HCT116 (cell line): ENCODE results near the gene TMEM9B. TPM values are rescaled to one million over a fixed set of nuclear protein-coding genes. Genes with fewer than 3 reads are reported as not detected.

Experiments used
- ATAC-seq: fragments of 200-7000 bp; cut with Tn5 transposase; 2 replicates; pipeline ENCODE4 v1.9.1; 2020; ENCODE audit warnings: mild to moderate bottlenecking, moderate library complexity
- BruUV-seq: library from RNA; stranded (reverse); fragments of 400-500 nt; replicated peaks from 2 replicates; lab custom pipeline; 2021; lab: Mats Ljungman, UMichigan
- CTCF ChIA-PET: fragments of 300-600 bp; sonication (Branson Sonifier 250); formaldehyde crosslinking; loops from one replicate; lab custom pipeline; 2021; ENCODE audit warnings: antibody characterized with exemption; lab: Charles Lee
- POLR2A ChIA-PET: fragments of 300-600, 350-600 bp; sonication (Branson Sonifier 250); formaldehyde crosslinking; loops from one replicate; lab custom pipeline; 2021; ENCODE audit warnings: antibody characterized with exemption; lab: Charles Lee
- RAD21 ChIA-PET, 2 experiments: fragments of 300-600 bp; sonication (Branson Sonifier 250); formaldehyde crosslinking; loops; one replicate each; lab custom pipeline; 2023; ENCODE audit warnings: low total read pairs in 2 of 2; ENCODE audit not compliant: uncharacterized antibody in 2 of 2, unreplicated experiment in 2 of 2, low non-redundant PET in 1 of 2; lab: Charles Lee
- DNase-seq: peaks from one replicate; pipeline ENCODE4 v3.0.0-alpha.2; 2010; ENCODE audit warnings: low read depth, low spot score
- H2AFZ ChIP-seq: fragments of 200-600 bp; shearing (Covaris generic), sonication (generic); 2 replicates; pipeline ENCODE4 v1.6.1; 2017; ENCODE audit warnings: low read depth, mixed run types, mixed read lengths, antibody characterized with exemption, low read length; ENCODE audit not compliant: poor library complexity, severe bottlenecking
- H3K27ac ChIP-seq: 2 replicates; pipeline ENCODE4 v1.5.1; 2012; ENCODE audit warnings: low read depth, low read length
- H3K27me3 ChIP-seq: fragments of 200-600 bp; sonication (generic); 2 replicates; pipeline ENCODE4 v1.6.1; 2016; ENCODE audit warnings: mixed run types, low read length, mixed read lengths; ENCODE audit not compliant: insufficient read depth
- H3K36me3 ChIP-seq, 2 experiments: fragments of 200-500 bp in 1 of 2; fragments of 200-600 bp in 1 of 2; sonication (Bioruptor generic) in 1 of 2; sonication (generic) in 1 of 2; 2 replicates each; pipeline versions ENCODE4 v1.5.1 to v1.6.1; 2014 to 2016; ENCODE audit warnings: low read length in 2 of 2, inconsistent platforms in 1 of 2, mixed read lengths in 1 of 2, mixed run types in 1 of 2; ENCODE audit not compliant: insufficient read depth in 2 of 2, control insufficient read depth in 1 of 2
- H3K4me1 ChIP-seq, 2 experiments: fragments of 200-600 bp in 1 of 2; sonication (generic) in 1 of 2; 2 replicates each; pipeline versions ENCODE4 v1.5.1 to v1.6.1; 2012 to 2017; ENCODE audit warnings: low read length in 2 of 2, inconsistent platforms in 1 of 2, mild to moderate bottlenecking in 1 of 2, mixed read lengths in 1 of 2, mixed run types in 1 of 2, moderate library complexity in 1 of 2; ENCODE audit not compliant: insufficient read depth in 2 of 2, control insufficient read depth in 1 of 2
- H3K4me2 ChIP-seq: fragments of 200-600 bp; sonication (generic); 2 replicates; pipeline ENCODE4 v1.6.1; 2017; ENCODE audit warnings: mixed run types, low read length, mixed read lengths
- H3K4me3 ChIP-seq, 2 experiments: fragments of 200-600 bp in 1 of 2; sonication (generic) in 1 of 2; replicated peaks in 1 of 2; 2 replicates each; pipeline ENCODE4 v1.5.1; 2011 to 2016; ENCODE audit warnings: low read length in 2 of 2, control low read depth in 1 of 2, low read depth in 1 of 2, mild to moderate bottlenecking in 1 of 2, mixed read lengths in 1 of 2, mixed run types in 1 of 2
- H3K79me2 ChIP-seq: fragments of 200-600 bp; sonication (generic); 2 replicates; pipeline ENCODE4 v1.6.1; 2017; ENCODE audit warnings: mild to moderate bottlenecking, mixed run types, low read length, moderate library complexity, mixed read lengths; ENCODE audit not compliant: insufficient read depth
- H3K9ac ChIP-seq: fragments of 200-600 bp; sonication (generic); 2 replicates; pipeline ENCODE4 v1.6.1; 2016; ENCODE audit warnings: low read length, mixed read lengths
- H3K9me2 ChIP-seq: fragments of 200-600 bp; sonication (generic), shearing (Covaris generic); 2 replicates; pipeline ENCODE4 v1.6.1; 2017; ENCODE audit warnings: mixed run types, mild to moderate bottlenecking, moderate library complexity; ENCODE audit not compliant: insufficient read depth
- H3K9me3 ChIP-seq, 2 experiments: fragments of 200-500 bp in 1 of 2; fragments of 200-600 bp in 1 of 2; sonication (Bioruptor generic) in 1 of 2; sonication (generic) in 1 of 2; 2 replicates each; pipeline ENCODE4 v1.6.1; 2014 to 2017; ENCODE audit warnings: low read length in 2 of 2, mixed read lengths in 2 of 2, inconsistent platforms in 1 of 2, low read depth in 1 of 2, mild to moderate bottlenecking in 1 of 2, mixed run types in 1 of 2, moderate library complexity in 1 of 2; ENCODE audit not compliant: control insufficient read depth in 1 of 2, insufficient read depth in 1 of 2
- H4K20me1 ChIP-seq: fragments of 200-600 bp; sonication (generic), shearing (Covaris generic); 2 replicates; pipeline ENCODE4 v1.6.1; 2017; ENCODE audit warnings: mixed run types, mild to moderate bottlenecking, moderate library complexity; ENCODE audit not compliant: insufficient read depth
- CBX3 ChIP-seq: IDR thresholded peaks from 2 replicates; pipeline ENCODE4 v1.6.1; 2012; ENCODE audit warnings: low read depth
- EGR1 ChIP-seq: IDR thresholded peaks from 2 replicates; pipeline ENCODE4 v1.6.1; 2012; ENCODE audit warnings: low read depth
- ELF1 ChIP-seq: IDR thresholded peaks from 2 replicates; pipeline ENCODE4 v1.6.1; 2012; ENCODE audit warnings: low read depth, borderline replicate concordance
- EZH2 ChIP-seq: fragments of 200-600 bp; sonication (generic); IDR thresholded peaks from 2 replicates; pipeline ENCODE4 v1.6.1; 2017; ENCODE audit warnings: antibody characterized with exemption, mixed run types
- JUND ChIP-seq: IDR thresholded peaks from 2 replicates; pipeline ENCODE4 v1.6.1; 2012
- POLR2A ChIP-seq: IDR thresholded peaks from 2 replicates; pipeline ENCODE4 v1.7.0; 2011; ENCODE audit warnings: borderline replicate concordance; ENCODE audit not compliant: insufficient read depth, insufficient read length; ENCODE audit errors: extremely low read depth
- POLR2AphosphoS5 ChIP-seq: IDR thresholded peaks from 2 replicates; pipeline ENCODE4 v1.6.1; 2011; ENCODE audit warnings: mild to moderate bottlenecking, low read depth, low read length, moderate library complexity
- RAD21 ChIP-seq: IDR thresholded peaks from 2 replicates; pipeline ENCODE4 v1.6.1; 2012; ENCODE audit warnings: low read depth, mild to moderate bottlenecking
- SIN3A ChIP-seq: IDR thresholded peaks from 2 replicates; pipeline ENCODE4 v1.6.1; 2012; ENCODE audit warnings: low read depth
- SP1 ChIP-seq: IDR thresholded peaks from 2 replicates; pipeline ENCODE4 v1.6.1; 2012; ENCODE audit warnings: low read depth
- SRF ChIP-seq: IDR thresholded peaks from 2 replicates; pipeline ENCODE4 v1.6.1; 2012; ENCODE audit warnings: low read depth
- TCF7L2 ChIP-seq: IDR thresholded peaks from 2 replicates; pipeline ENCODE4 v1.7.0; 2011; ENCODE audit warnings: borderline replicate concordance, inconsistent platforms; ENCODE audit not compliant: insufficient read depth, insufficient read length; ENCODE audit errors: extremely low read depth
- ZFX ChIP-seq: fragments of 450-650 bp; IDR thresholded peaks from 2 replicates; pipeline ENCODE4 v1.6.1; 2017
- ZNF274 ChIP-seq: fragments of 200-500 bp; sonication (Bioruptor generic); IDR thresholded peaks from 2 replicates; pipeline ENCODE4 v1.6.1; 2014; ENCODE audit warnings: mild to moderate bottlenecking, low read depth, low read length, inconsistent platforms
- intact Hi-C: fragments of 100-400 bp; cut with micrococcal nuclease; formaldehyde crosslinking; loops from 2 replicates; pipeline ENCODE4 v1.10.0; 2022
- total RNA-seq: library from RNA; stranded (reverse); gene quantifications from one replicate; pipeline ENCODE4 v1.2.1, GENCODE V29; 2021; ENCODE audit not compliant: unreplicated experiment
- TF ChIP-seq, protein P1 (sequence below): IDR thresholded peaks from 2 replicates; pipeline ENCODE4 v1.6.1; 2011; ENCODE audit warnings: mild to moderate bottlenecking, low read length, moderate library complexity; ENCODE audit not compliant: insufficient replicate concordance; ENCODE audit errors: extremely low read depth
- TF ChIP-seq, protein P2 (sequence below), 3 experiments: fragments of 200-600 bp in 1 of 3; sonication (generic) in 1 of 3; IDR thresholded peaks in 2 of 3; conservative IDR thresholded peaks in 1 of 3; 2 replicates each; pipeline ENCODE4 v1.5.1; 2012 to 2017; ENCODE audit warnings: low read depth in 2 of 3, low read length in 2 of 3, antibody characterized with exemption in 1 of 3, borderline replicate concordance in 1 of 3, control low read depth in 1 of 3, mild to moderate bottlenecking in 1 of 3, mixed read lengths in 1 of 3, mixed run types in 1 of 3, moderate library complexity in 1 of 3; ENCODE audit not compliant: insufficient read depth in 1 of 3

Gene TMEM9B
- total RNA-seq, 1 experiment from 2014 or later = 26.8 TPM

- TF ChIP-seq EZH2 = no peak
These were observed 496 bp downstream of the TMEM9B start (continued) for GRCh38 chr11:8963569-8964323.

- CTCF ChIA-PET = interaction anchor here (1.1 kb wide), 1 partner anchor 53 kb away, joined by 3 read pairs; no protein-coding TSS in a partner anchor
- H4K20me1 ChIP-seq = no peaks in the 10 kb centered on the region
- RAD21 ChIA-PET = no interaction called here
- no peaks in the 10 kb centered on the region for H3K9me3 ChIP-seq
- peak overlapping the region; percentile 84 for H3K4me2 ChIP-seq
- no peak for TF ChIP-seq ZFX
- no peak for TF ChIP-seq ELF1
- TF ChIP-seq, protein P1, sequence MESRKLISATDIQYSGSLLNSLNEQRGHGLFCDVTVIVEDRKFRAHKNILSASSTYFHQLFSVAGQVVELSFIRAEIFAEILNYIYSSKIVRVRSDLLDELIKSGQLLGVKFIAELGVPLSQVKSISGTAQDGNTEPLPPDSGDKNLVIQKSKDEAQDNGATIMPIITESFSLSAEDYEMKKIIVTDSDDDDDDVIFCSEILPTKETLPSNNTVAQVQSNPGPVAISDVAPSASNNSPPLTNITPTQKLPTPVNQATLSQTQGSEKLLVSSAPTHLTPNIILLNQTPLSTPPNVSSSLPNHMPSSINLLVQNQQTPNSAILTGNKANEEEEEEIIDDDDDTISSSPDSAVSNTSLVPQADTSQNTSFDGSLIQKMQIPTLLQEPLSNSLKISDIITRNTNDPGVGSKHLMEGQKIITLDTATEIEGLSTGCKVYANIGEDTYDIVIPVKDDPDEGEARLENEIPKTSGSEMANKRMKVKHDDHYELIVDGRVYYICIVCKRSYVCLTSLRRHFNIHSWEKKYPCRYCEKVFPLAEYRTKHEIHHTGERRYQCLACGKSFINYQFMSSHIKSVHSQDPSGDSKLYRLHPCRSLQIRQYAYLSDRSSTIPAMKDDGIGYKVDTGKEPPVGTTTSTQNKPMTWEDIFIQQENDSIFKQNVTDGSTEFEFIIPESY = no peak
- TF ChIP-seq SRF = no peak
- TF ChIP-seq CBX3 = no peak
- TF ChIP-seq EZH2 = no peak
- TF ChIP-seq ZNF274 = no peak
- no peak for TF ChIP-seq SP1
- TF ChIP-seq POLR2A = no peak
- TF ChIP-seq RAD21 = no peak
- no peak for TF ChIP-seq JUND
- TF ChIP-seq EGR1 = no peak
- TF ChIP-seq, protein P2, sequence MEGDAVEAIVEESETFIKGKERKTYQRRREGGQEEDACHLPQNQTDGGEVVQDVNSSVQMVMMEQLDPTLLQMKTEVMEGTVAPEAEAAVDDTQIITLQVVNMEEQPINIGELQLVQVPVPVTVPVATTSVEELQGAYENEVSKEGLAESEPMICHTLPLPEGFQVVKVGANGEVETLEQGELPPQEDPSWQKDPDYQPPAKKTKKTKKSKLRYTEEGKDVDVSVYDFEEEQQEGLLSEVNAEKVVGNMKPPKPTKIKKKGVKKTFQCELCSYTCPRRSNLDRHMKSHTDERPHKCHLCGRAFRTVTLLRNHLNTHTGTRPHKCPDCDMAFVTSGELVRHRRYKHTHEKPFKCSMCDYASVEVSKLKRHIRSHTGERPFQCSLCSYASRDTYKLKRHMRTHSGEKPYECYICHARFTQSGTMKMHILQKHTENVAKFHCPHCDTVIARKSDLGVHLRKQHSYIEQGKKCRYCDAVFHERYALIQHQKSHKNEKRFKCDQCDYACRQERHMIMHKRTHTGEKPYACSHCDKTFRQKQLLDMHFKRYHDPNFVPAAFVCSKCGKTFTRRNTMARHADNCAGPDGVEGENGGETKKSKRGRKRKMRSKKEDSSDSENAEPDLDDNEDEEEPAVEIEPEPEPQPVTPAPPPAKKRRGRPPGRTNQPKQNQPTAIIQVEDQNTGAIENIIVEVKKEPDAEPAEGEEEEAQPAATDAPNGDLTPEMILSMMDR (IDR thresholded peaks at IDR 0.05 in 2 of 3, conservative IDR thresholded peaks at IDR 0.05 in 1 of 3; ENCODE audit: borderline replicate concordance in 1 of 3, insufficient read depth in 1 of 3, low read depth in 2 of 3, low read length in 2 of 3) = no peak
- TF ChIP-seq TCF7L2 = no peak
- no peak for TF ChIP-seq POLR2AphosphoS5
- TF ChIP-seq SIN3A = no peak
- TF ChIP-seq, all 23 proteins: peak for 0
- H2AFZ ChIP-seq = no peak overlapping the region
- H3K4me3 ChIP-seq = peak overlapping the region; percentile 85 to 88
- H3K36me3 ChIP-seq = no peaks in the 10 kb centered on the region
- peaks cover 45% of the 10 kb centered on the region for H3K79me2 ChIP-seq
- H3K27ac ChIP-seq = no peak overlapping the region
- H3K9ac ChIP-seq = peak overlapping the region; percentile 93
- POLR2A ChIA-PET = interaction anchor here (1.2 to 1.5 kb wide), 2 partner anchors 14 to 175 kb away, joined by 3 read pairs; no protein-coding TSS in a partner anchor
- BruUV-seq = TSS peak; percentile 37
- intact Hi-C loops = loop anchor here (5.0 kb wide), 2 partner anchors 174 to 276 kb away; no protein-coding TSS in a partner anchor
- H3K4me1 ChIP-seq = peaks cover 10 to 25% of the 10 kb centered on the region in 2 experiments
- DNase-seq = no peak
- H3K27me3 ChIP-seq = no peaks in the 10 kb centered on the region
- no peak for ATAC-seq
- H3K9me2 ChIP-seq = no peaks in the 10 kb centered on the region
These were observed 1.4 kb downstream of the TMEM9B start for GRCh38 chr11:8962841-8963240.
